ENCODE measurements around the gene ROR1.
"Not testable (repeated sequence)": the region's sequence is repeated elsewhere in the genome, so short reads cannot be mapped to it uniquely, and the experiment has no call there.

The ROR1 gene

GRCh38 chr1:63784083-63784482 is 10.3 kb downstream of the ROR1 start:
- no peaks in the 10 kb centered on the region for H4K20me1 ChIP-seq (ENCODE audit: insufficient read depth, low read length)
- H3K4me2 ChIP-seq (ENCODE audit: insufficient read depth, low read length): no peak overlapping the region
- H3K9ac ChIP-seq (ENCODE audit: low read depth, low read length): no peak overlapping the region
- DNase-seq (no peak), ATAC-seq (ENCODE audit: insufficient read depth, low read depth) (no peak)
- no peak overlapping the region for H3K27ac ChIP-seq (ENCODE audit: low read length)
- no peak overlapping the region for H3K4me3 ChIP-seq (ENCODE audit: low read depth in 1 of 2, low read length in 2 of 2)
- H3K4me1 ChIP-seq (ENCODE audit: insufficient read depth, low read length): no peaks in the 10 kb centered on the region
- no peaks in the 10 kb centered on the region for H3K79me2 ChIP-seq (ENCODE audit: insufficient read depth, low read length)
- TF ChIP-seq EZH2 (IDR thresholded peaks at IDR 0.05; ENCODE audit: borderline replicate concordance, low read depth, low read length, severe bottlenecking) (no peak), CTCF (IDR thresholded peaks at IDR 0.05; ENCODE audit: borderline replicate concordance, extremely low read depth, low read length, poor library complexity, severe bottlenecking) (no peak)
- no peak overlapping the region for H2AFZ ChIP-seq (ENCODE audit: low read depth, low read length)
- no peaks in the 10 kb centered on the region for H3K9me3 ChIP-seq (ENCODE audit: insufficient read depth, low read length, severe bottlenecking)
- no peaks in the 10 kb centered on the region for H3K36me3 ChIP-seq (ENCODE audit: insufficient read depth, low read length)
- peaks cover 3% of the 10 kb centered on the region for H3K27me3 ChIP-seq (ENCODE audit: insufficient read depth, low read length, poor library complexity)

GRCh38 chr1:63784489-63785390 is 10.9 kb downstream of the ROR1 start:
- no peak overlapping the region for H2AFZ ChIP-seq (ENCODE audit: low read depth, low read length)
- no peaks in the 10 kb centered on the region for H3K4me1 ChIP-seq (ENCODE audit: insufficient read depth, low read length)
- no peak overlapping the region for H3K4me2 ChIP-seq (ENCODE audit: insufficient read depth, low read length)
- no peaks in the 10 kb centered on the region for H3K9me3 ChIP-seq (ENCODE audit: insufficient read depth, low read length, severe bottlenecking)
- H3K27ac ChIP-seq (ENCODE audit: low read length): no peak overlapping the region
- H3K36me3 ChIP-seq (ENCODE audit: insufficient read depth, low read length): no peaks in the 10 kb centered on the region
- no peak overlapping the region for H3K4me3 ChIP-seq (ENCODE audit: low read depth in 1 of 2, low read length in 2 of 2)
- ATAC-seq (ENCODE audit: insufficient read depth, low read depth): no peak
- H4K20me1 ChIP-seq (ENCODE audit: insufficient read depth, low read length): no peaks in the 10 kb centered on the region
- TF ChIP-seq EZH2 (IDR thresholded peaks at IDR 0.05; ENCODE audit: borderline replicate concordance, low read depth, low read length, severe bottlenecking) (no peak), CTCF (IDR thresholded peaks at IDR 0.05; ENCODE audit: borderline replicate concordance, extremely low read depth, low read length, poor library complexity, severe bottlenecking) (no peak)
- H3K79me2 ChIP-seq (ENCODE audit: insufficient read depth, low read length): no peaks in the 10 kb centered on the region
- H3K27me3 ChIP-seq (ENCODE audit: insufficient read depth, low read length, poor library complexity): peaks cover 3% of the 10 kb centered on the region
- no peak overlapping the region for H3K9ac ChIP-seq (ENCODE audit: low read depth, low read length)
- no peak for DNase-seq

GRCh38 chr1:63787270-63787669 is 13.5 kb downstream of the ROR1 start:
- not testable (repeated sequence) for H3K79me2 ChIP-seq (ENCODE audit: insufficient read depth, low read length); H3K9me3 ChIP-seq (ENCODE audit: insufficient read depth, low read length, severe bottlenecking); DNase-seq; H2AFZ ChIP-seq (ENCODE audit: low read depth, low read length); H3K9ac ChIP-seq (ENCODE audit: low read depth, low read length); H3K4me1 ChIP-seq (ENCODE audit: insufficient read depth, low read length); H4K20me1 ChIP-seq (ENCODE audit: insufficient read depth, low read length); H3K27me3 ChIP-seq (ENCODE audit: insufficient read depth, low read length, poor library complexity); ATAC-seq (ENCODE audit: insufficient read depth, low read depth); H3K4me3 ChIP-seq (ENCODE audit: low read depth in 1 of 2, low read length in 2 of 2); H3K27ac ChIP-seq (ENCODE audit: low read length); H3K36me3 ChIP-seq (ENCODE audit: insufficient read depth, low read length); H3K4me2 ChIP-seq (ENCODE audit: insufficient read depth, low read length)

- no peak overlapping the region for H2AFZ ChIP-seq (ENCODE audit: low read depth, low read length)
- H3K4me3 ChIP-seq (ENCODE audit: low read depth in 1 of 2, low read length in 2 of 2): no peak overlapping the region
- no peak overlapping the region for H3K4me2 ChIP-seq (ENCODE audit: insufficient read depth, low read length)
- no peaks in the 10 kb centered on the region for H3K9me3 ChIP-seq (ENCODE audit: insufficient read depth, low read length, severe bottlenecking)
- no peaks in the 10 kb centered on the region for H4K20me1 ChIP-seq (ENCODE audit: insufficient read depth, low read length)
- H3K36me3 ChIP-seq (ENCODE audit: insufficient read depth, low read length): no peaks in the 10 kb centered on the region
- TF ChIP-seq EZH2 (IDR thresholded peaks at IDR 0.05; ENCODE audit: borderline replicate concordance, low read depth, low read length, severe bottlenecking) (no peak), CTCF (IDR thresholded peaks at IDR 0.05; ENCODE audit: borderline replicate concordance, extremely low read depth, low read length, poor library complexity, severe bottlenecking) (no peak)
- ATAC-seq (ENCODE audit: insufficient read depth, low read depth) (no peak), DNase-seq (no peak)
- H3K27ac ChIP-seq (ENCODE audit: low read length): no peak overlapping the region
- no peaks in the 10 kb centered on the region for H3K27me3 ChIP-seq (ENCODE audit: insufficient read depth, low read length, poor library complexity)
- no peaks in the 10 kb centered on the region for H3K79me2 ChIP-seq (ENCODE audit: insufficient read depth, low read length)
- H3K9ac ChIP-seq (ENCODE audit: low read depth, low read length): no peak overlapping the region
- no peaks in the 10 kb centered on the region for H3K4me1 ChIP-seq (ENCODE audit: insufficient read depth, low read length)
These were observed 14.1 kb downstream of the ROR1 start for GRCh38 chr1:63787875-63788274.
